ENCODE measurements around the gene PLP2. TPM values are rescaled to one million over a fixed set of nuclear protein-coding genes. Genes with fewer than 3 reads are reported as not detected.
A peak's percentile ranks its signal among the peaks of the same experiment; 100 is the strongest.

The PLP2 gene
- polyA plus RNA-seq, 2 of the 4 experiments (the other 2 are of a cell fraction): 164 to 209 TPM

GRCh38 chrX:49164589-49165360 is 6.9 kb upstream of the PLP2 start:
- no peak overlapping the region for H3K4me3 ChIP-seq
- TF ChIP-seq HOXB13 (CRISPR knock-in tag; IDR thresholded peaks at IDR 0.05; ENCODE audit: low read depth): no peak
- TF ChIP-seq ZC3H11A (IDR thresholded peaks at IDR 0.05): no peak
- TF ChIP-seq CBX8 (IDR thresholded peaks at IDR 0.05): no peak
- TF ChIP-seq ESRRA (IDR thresholded peaks at IDR 0.05; ENCODE audit: borderline replicate concordance, low read length): no peak
- no peak for TF ChIP-seq FOXS1 (CRISPR knock-in tag; IDR thresholded peaks at IDR 0.05)
- no peak for TF ChIP-seq KDM5A (IDR thresholded peaks at IDR 0.05)
- TF ChIP-seq TFCP2L1 (CRISPR knock-in tag; IDR thresholded peaks at IDR 0.05): no peak
- H3K4me2 ChIP-seq: peak overlapping the region; percentile 77
- H3K27ac ChIP-seq: peak overlapping the region; percentile 90 to 92
- DNase-seq (ENCODE audit: low read depth in 1 of 2, low spot score in 1 of 2): no peak
- H3K9me3 ChIP-seq: no peaks in the 10 kb centered on the region
- no peak for FAIRE-seq
- ATAC-seq: no peak
- WGBS (ENCODE audit: missing lambda C conversion rate): 87% methylated on average over 16 of the region's 31 CpGs
- H3K4me1 ChIP-seq: peaks cover 8% of the 10 kb centered on the region; the same call in 2 of the 3 replicates
- ChIA-PET POLR2A (no interaction called here), CTCF (interaction anchor here (1.2 to 2.6 kb wide), 6 partner anchors 10 to 71 kb away, joined by 3 to 21 read pairs (median 6); partner anchors contain the start of gene GPKOW)

GRCh38 chrX:49165901-49166881 is 5.5 kb upstream of the PLP2 start:
- Histone ChIP-seq H3K9me3 (no peaks in the 10 kb centered on the region), H3K4me2 (no peak overlapping the region), H3K4me1 (peaks cover 8% of the 10 kb centered on the region; the same call in 2 of the 3 replicates), H3K27ac (no peak overlapping the region; a peak in 2 of 6 replicates), H3K4me3 (no peak overlapping the region)
- WGBS (ENCODE audit: missing lambda C conversion rate): 87% methylated on average over 42 of the region's 61 CpGs
- ATAC-seq: no peak
- ChIA-PET POLR2A (no interaction called here), CTCF (interaction anchor here (1.7 to 2.6 kb wide), 2 partner anchors 11 to 23 kb away, joined by 11 to 17 read pairs; no protein-coding TSS in a partner anchor)
- FAIRE-seq: no peak
- DNase-seq (ENCODE audit: low read depth in 1 of 2, low spot score in 1 of 2): no peak
- TF ChIP-seq HDAC2 (IDR thresholded peaks at IDR 0.05) (no peak), HOXB5 (CRISPR knock-in tag; IDR thresholded peaks at IDR 0.05) (no peak), BCL3 (IDR thresholded peaks at IDR 0.05) (no peak), CEBPB (IDR thresholded peaks at IDR 0.05) (no peak)

- no peak for TF ChIP-seq EP300 (IDR thresholded peaks at IDR 0.05)
- no peak for TF ChIP-seq PBX3 (IDR thresholded peaks at IDR 0.05)
- TF ChIP-seq BHLHE40 (IDR thresholded peaks at IDR 0.05; ENCODE audit: low read depth, low read length): no peak
- Histone ChIP-seq H3K4me2 (no peak overlapping the region), H3K9me3 (no peaks in the 10 kb centered on the region), H3K4me3 (no peak overlapping the region), H3K4me1 (peaks cover 8% of the 10 kb centered on the region; the same call in 2 of the 3 replicates), H3K27ac (peak overlapping the region; percentile 27 to 44; a peak in 3 of 6 replicates)
- WGBS (ENCODE audit: missing lambda C conversion rate): 68% methylated on average over 16 of the region's 35 CpGs
- ATAC-seq (no peak), DNase-seq (ENCODE audit: low read depth in 1 of 2, low spot score in 1 of 2) (no peak), FAIRE-seq (no peak)
- ChIA-PET CTCF (interaction anchor here (0.6 to 1.7 kb wide), 3 partner anchors 10 to 24 kb away, joined by 3 to 11 read pairs (median 4); no protein-coding TSS in a partner anchor), POLR2A (interaction anchor here (0.9 kb wide), 1 partner anchor 24 kb away, joined by 3 read pairs; no protein-coding TSS in a partner anchor)
Measured at GRCh38 chrX:49166914-49167739, 4.6 kb upstream of the PLP2 start.
